Measurements from ENCODE around the gene TAC4.

DNA sequence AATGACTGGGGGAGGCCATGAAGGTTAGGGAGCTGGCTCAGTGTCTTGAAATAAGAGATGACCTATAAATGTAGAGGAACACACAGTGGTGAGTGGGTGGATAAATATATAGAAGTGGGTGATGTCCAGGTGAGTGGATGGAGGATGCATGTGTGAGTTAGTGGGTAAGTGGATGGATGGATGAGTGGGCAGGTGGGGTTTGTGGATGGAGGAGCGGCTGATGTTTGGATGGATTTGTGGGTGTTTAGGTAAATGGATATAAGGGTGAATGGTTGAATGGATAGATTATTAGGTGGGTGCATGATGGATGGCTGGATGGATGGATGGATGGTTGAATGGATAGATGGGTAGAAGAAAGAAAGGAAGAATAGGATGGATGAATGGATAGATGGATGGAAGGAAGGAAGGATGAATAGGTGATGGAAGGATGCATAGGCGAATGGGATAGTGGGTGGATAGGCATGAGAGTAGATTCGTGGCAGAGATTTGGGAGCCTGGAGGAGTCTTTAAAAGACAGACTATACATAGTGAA is 19.1 kb upstream of the TAC4 start:
- no peak for TF ChIP-seq POLR2A (IDR thresholded peaks at IDR 0.05; ENCODE audit: low read depth, low read length)
- TF ChIP-seq POLR2AphosphoS5 (IDR thresholded peaks at IDR 0.05; ENCODE audit: low read depth, low read length): no peak

Data from GM12891 (cell line).